ENCODE measurements around the gene GOLGA1. TPM values are rescaled to one million over a fixed set of nuclear protein-coding genes. Genes with fewer than 3 reads are reported as not detected.

GOLGA1 gene
- total and polyA plus RNA-seq, 2 of the 13 experiments (the other 11 are each of a cell fraction or from before 2014, with no cell fraction given): 12.7 to 15.9 TPM

GRCh38 chr9:124940894-124941678 lies at the start of gene GOLGA1 (continued):
- 0 out of 2 replicates have a peak, but pooled peaks have one; percentile 48 for TF ChIP-seq REPIN1 (CRISPR knock-in tag; IDR thresholded peaks at IDR 0.05; ENCODE audit: borderline replicate concordance, low read depth)
- TF ChIP-seq PAF1 (CRISPR knock-in tag; IDR thresholded peaks at IDR 0.05): no peak
- TF ChIP-seq TEAD2 (CRISPR knock-in tag; IDR thresholded peaks at IDR 0.05): 0 out of 2 replicates have a peak, but pooled peaks have one; percentile 44
- peak; percentile 39; the same call in 1 of the 2 replicates for TF ChIP-seq SRY (CRISPR knock-in tag; IDR thresholded peaks at IDR 0.05)
- TF ChIP-seq ZNF280D (CRISPR knock-in tag; IDR thresholded peaks at IDR 0.05): no peak
- no peak for TF ChIP-seq TSC22D2 (CRISPR knock-in tag; IDR thresholded peaks at IDR 0.05; ENCODE audit: borderline replicate concordance)
- peak; percentile 65; the same call in 1 of the 2 replicates for TF ChIP-seq ZNF674 (CRISPR knock-in tag; IDR thresholded peaks at IDR 0.05; ENCODE audit: low read depth)
- peak; percentile 21; the same call in 1 of the 2 replicates for TF ChIP-seq TBX3 (IDR thresholded peaks at IDR 0.05; ENCODE audit: borderline replicate concordance)
- 0 out of 2 replicates have a peak, but pooled peaks have one; percentile 47 for TF ChIP-seq LBX2 (CRISPR knock-in tag; IDR thresholded peaks at IDR 0.05; ENCODE audit: borderline replicate concordance)
- peak; percentile 81; the same call in 1 of the 2 replicates for TF ChIP-seq ZZZ3 (CRISPR knock-in tag; IDR thresholded peaks at IDR 0.05; ENCODE audit: borderline replicate concordance)
- no peak for TF ChIP-seq GTF2F1 (IDR thresholded peaks at IDR 0.05; ENCODE audit: low read length)
- no peak for TF ChIP-seq FOXK2 (IDR thresholded peaks at IDR 0.05)
- peak; percentile 40; the same call in 1 of the 2 replicates for TF ChIP-seq ZNF441 (CRISPR knock-in tag; IDR thresholded peaks at IDR 0.05; ENCODE audit: borderline replicate concordance)
- TF ChIP-seq HNRNPLL (IDR thresholded peaks at IDR 0.05; ENCODE audit: low read depth, low read length, poor library complexity, severe bottlenecking): peak; percentile 62
- peak; percentile 69; the same call in 1 of the 2 replicates for TF ChIP-seq BORCS8-MEF2B (CRISPR knock-in tag; IDR thresholded peaks at IDR 0.05)
- TF ChIP-seq TBP (CRISPR knock-in tag; IDR thresholded peaks at IDR 0.05): no peak
- TF ChIP-seq SMAD9 (CRISPR knock-in tag; IDR thresholded peaks at IDR 0.05): no peak
- TF ChIP-seq, protein P1, sequence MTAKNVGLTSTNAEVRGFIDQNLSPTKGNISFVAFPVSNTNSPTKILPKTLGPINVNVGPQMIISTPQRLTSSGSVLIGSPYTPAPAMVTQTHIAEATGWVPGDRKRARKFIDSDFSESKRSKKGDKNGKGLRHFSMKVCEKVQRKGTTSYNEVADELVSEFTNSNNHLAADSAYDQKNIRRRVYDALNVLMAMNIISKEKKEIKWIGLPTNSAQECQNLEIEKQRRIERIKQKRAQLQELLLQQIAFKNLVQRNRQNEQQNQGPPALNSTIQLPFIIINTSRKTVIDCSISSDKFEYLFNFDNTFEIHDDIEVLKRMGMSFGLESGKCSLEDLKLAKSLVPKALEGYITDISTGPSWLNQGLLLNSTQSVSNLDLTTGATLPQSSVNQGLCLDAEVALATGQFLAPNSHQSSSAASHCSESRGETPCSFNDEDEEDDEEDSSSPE (CRISPR knock-in tag; IDR thresholded peaks at IDR 0.05): peak; percentile 80
- TF ChIP-seq, protein P2, sequence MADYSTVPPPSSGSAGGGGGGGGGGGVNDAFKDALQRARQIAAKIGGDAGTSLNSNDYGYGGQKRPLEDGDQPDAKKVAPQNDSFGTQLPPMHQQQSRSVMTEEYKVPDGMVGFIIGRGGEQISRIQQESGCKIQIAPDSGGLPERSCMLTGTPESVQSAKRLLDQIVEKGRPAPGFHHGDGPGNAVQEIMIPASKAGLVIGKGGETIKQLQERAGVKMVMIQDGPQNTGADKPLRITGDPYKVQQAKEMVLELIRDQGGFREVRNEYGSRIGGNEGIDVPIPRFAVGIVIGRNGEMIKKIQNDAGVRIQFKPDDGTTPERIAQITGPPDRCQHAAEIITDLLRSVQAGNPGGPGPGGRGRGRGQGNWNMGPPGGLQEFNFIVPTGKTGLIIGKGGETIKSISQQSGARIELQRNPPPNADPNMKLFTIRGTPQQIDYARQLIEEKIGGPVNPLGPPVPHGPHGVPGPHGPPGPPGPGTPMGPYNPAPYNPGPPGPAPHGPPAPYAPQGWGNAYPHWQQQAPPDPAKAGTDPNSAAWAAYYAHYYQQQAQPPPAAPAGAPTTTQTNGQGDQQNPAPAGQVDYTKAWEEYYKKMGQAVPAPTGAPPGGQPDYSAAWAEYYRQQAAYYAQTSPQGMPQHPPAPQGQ (CRISPR knock-in tag; IDR thresholded peaks at IDR 0.05; ENCODE audit: borderline replicate concordance): no peak
- no peak; the same call in 1 of the 2 replicates for TF ChIP-seq GATAD2A (CRISPR knock-in tag; IDR thresholded peaks at IDR 0.05)
- TF ChIP-seq TEAD3 (CRISPR knock-in tag; optimal IDR thresholded peaks at IDR 0.05; ENCODE audit: borderline replicate concordance): peak; percentile 30
- no peak; the same call in 1 of the 2 replicates for TF ChIP-seq KLF11 (CRISPR knock-in tag; IDR thresholded peaks at IDR 0.05)

All from HepG2 (cell line).